Measurements from ENCODE around the gene UNKL.

- TF ChIP-seq, protein P1, sequence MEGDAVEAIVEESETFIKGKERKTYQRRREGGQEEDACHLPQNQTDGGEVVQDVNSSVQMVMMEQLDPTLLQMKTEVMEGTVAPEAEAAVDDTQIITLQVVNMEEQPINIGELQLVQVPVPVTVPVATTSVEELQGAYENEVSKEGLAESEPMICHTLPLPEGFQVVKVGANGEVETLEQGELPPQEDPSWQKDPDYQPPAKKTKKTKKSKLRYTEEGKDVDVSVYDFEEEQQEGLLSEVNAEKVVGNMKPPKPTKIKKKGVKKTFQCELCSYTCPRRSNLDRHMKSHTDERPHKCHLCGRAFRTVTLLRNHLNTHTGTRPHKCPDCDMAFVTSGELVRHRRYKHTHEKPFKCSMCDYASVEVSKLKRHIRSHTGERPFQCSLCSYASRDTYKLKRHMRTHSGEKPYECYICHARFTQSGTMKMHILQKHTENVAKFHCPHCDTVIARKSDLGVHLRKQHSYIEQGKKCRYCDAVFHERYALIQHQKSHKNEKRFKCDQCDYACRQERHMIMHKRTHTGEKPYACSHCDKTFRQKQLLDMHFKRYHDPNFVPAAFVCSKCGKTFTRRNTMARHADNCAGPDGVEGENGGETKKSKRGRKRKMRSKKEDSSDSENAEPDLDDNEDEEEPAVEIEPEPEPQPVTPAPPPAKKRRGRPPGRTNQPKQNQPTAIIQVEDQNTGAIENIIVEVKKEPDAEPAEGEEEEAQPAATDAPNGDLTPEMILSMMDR (IDR thresholded peaks at IDR 0.05 in 4 of 5, conservative IDR thresholded peaks at IDR 0.05 in 1 of 5): no peak
- TF ChIP-seq POLR2A (IDR thresholded peaks at IDR 0.05): no peak
Observed at GRCh38 chr16:1378804-1379303, 35.6 kb downstream of the UNKL start.
